HepG2 (cell line): ENCODE data around the gene SELENOT. TPM values are rescaled to one million over a fixed set of nuclear protein-coding genes. Genes with fewer than 3 reads are reported as not detected.

ENCODE experiments used
- ATF7-NPFF ChIP-seq: sonication (generic); formaldehyde crosslinking; IDR thresholded peaks from 2 replicates; pipeline ENCODE4 v1.8.1; 2023; ENCODE audit warnings: mild to moderate bottlenecking, low read depth, missing genetic modification reagents, moderate library complexity
- ETV5 ChIP-seq: IDR thresholded peaks from 2 replicates; pipeline ENCODE4 v1.6.1; 2018; ENCODE audit warnings: missing biosample characterization, missing genetic modification reagents, inconsistent platforms, borderline replicate concordance
- GFI1 ChIP-seq: sonication (generic); formaldehyde crosslinking; IDR thresholded peaks from 2 replicates; pipeline ENCODE4 v1.5.0; 2020; ENCODE audit warnings: missing genetic modification reagents, mild to moderate bottlenecking, borderline replicate concordance
- GTF3A ChIP-seq: sonication (generic); formaldehyde crosslinking; conservative IDR thresholded peaks from 2 replicates; pipeline ENCODE4 v1.4.0; 2020; ENCODE audit warnings: mild to moderate bottlenecking, missing genetic modification reagents
- KDM6A ChIP-seq: IDR thresholded peaks from 2 replicates; pipeline ENCODE4 v1.6.1; 2016; ENCODE audit warnings: low read depth
- MED1 ChIP-seq: sonication (generic); formaldehyde crosslinking; IDR thresholded peaks from 2 replicates; pipeline ENCODE4 v1.4.0; 2020; ENCODE audit warnings: missing genetic modification reagents
- POLR2AphosphoS5 ChIP-seq: IDR thresholded peaks from 2 replicates; pipeline ENCODE4 v1.6.1; 2012; ENCODE audit warnings: low read depth, low read length
- ZFP36 ChIP-seq: fragments of 150-350 bp; IDR thresholded peaks from 2 replicates; pipeline ENCODE4 v1.6.1; 2018; ENCODE audit warnings: borderline replicate concordance, low read length, low read depth; ENCODE audit not compliant: partially characterized antibody
- ZNF383 ChIP-seq: sonication (generic); formaldehyde crosslinking; IDR thresholded peaks from 2 replicates; pipeline ENCODE4 v1.4.0; 2020; ENCODE audit warnings: missing genetic modification reagents, mild to moderate bottlenecking, borderline replicate concordance
- ZNF674 ChIP-seq: sonication (generic); formaldehyde crosslinking; IDR thresholded peaks from 2 replicates; pipeline ENCODE4 v1.5.0; 2020; ENCODE audit warnings: low read depth, mild to moderate bottlenecking, missing genetic modification reagents
- ZNF713 ChIP-seq: sonication (generic); formaldehyde crosslinking; IDR thresholded peaks from 2 replicates; pipeline ENCODE4 v1.4.0; 2020; ENCODE audit warnings: mild to moderate bottlenecking, missing genetic modification reagents
- ZNF746 ChIP-seq: sonication (generic); formaldehyde crosslinking; IDR thresholded peaks from 2 replicates; pipeline ENCODE4 v1.8.0; 2022; ENCODE audit warnings: mild to moderate bottlenecking, missing genetic modification reagents
- polyA plus RNA-seq, 8 experiments: library from polyadenylated mRNA; depleted of rRNA in 3 of 8; stranded (reverse) in 7 of 8; unstranded in 1 of 8; fragments of >200 nt; fragmentation: Illumina TruSeq in 4 of 8; extraction: Trizol in 4 of 8; gene quantifications; 2 replicates each; pipeline versions ENCODE4 v1.2.1 to v1.2.3, GENCODE V29; 2011 to 2016; ENCODE audit warnings: low read depth in 4 of 8, missing spikeins in 1 of 8, mixed read lengths in 1 of 8; ENCODE audit not compliant: insufficient read depth in 1 of 8
- total RNA-seq, 5 experiments: library from RNA; depleted of rRNA; stranded (reverse); fragments of >200 nt; fragmentation: Illumina TruSeq; extraction: Trizol; gene quantifications; 2 replicates each; pipeline ENCODE4 v1.2.3, GENCODE V29; 2016; ENCODE audit warnings: low read depth in 1 of 5
- TF ChIP-seq, protein P1 (sequence below): sonication (generic); formaldehyde crosslinking; IDR thresholded peaks from 2 replicates; pipeline ENCODE4 v1.9.0; 2021; ENCODE audit warnings: missing genetic modification reagents, mild to moderate bottlenecking, borderline replicate concordance
- TF ChIP-seq, protein P2 (sequence below): sonication (generic); formaldehyde crosslinking; IDR thresholded peaks from 2 replicates; pipeline ENCODE4 v1.4.0; 2020; ENCODE audit warnings: mild to moderate bottlenecking, missing genetic modification reagents
- TF ChIP-seq, protein P3 (sequence below): sonication (generic); formaldehyde crosslinking; IDR thresholded peaks from 2 replicates; pipeline ENCODE4 v1.4.0; 2020; ENCODE audit warnings: mild to moderate bottlenecking, missing genetic modification reagents
- TF ChIP-seq, protein P4 (sequence below): sonication (generic); formaldehyde crosslinking; IDR thresholded peaks from 2 replicates; pipeline ENCODE4 v1.4.0; 2020; ENCODE audit warnings: missing genetic modification reagents

SELENOT gene
- total and polyA plus RNA-seq, 2 of the 13 experiments (the other 11 are each of a cell fraction or from before 2014, with no cell fraction given), result 122 to 273 TPM

DNA sequence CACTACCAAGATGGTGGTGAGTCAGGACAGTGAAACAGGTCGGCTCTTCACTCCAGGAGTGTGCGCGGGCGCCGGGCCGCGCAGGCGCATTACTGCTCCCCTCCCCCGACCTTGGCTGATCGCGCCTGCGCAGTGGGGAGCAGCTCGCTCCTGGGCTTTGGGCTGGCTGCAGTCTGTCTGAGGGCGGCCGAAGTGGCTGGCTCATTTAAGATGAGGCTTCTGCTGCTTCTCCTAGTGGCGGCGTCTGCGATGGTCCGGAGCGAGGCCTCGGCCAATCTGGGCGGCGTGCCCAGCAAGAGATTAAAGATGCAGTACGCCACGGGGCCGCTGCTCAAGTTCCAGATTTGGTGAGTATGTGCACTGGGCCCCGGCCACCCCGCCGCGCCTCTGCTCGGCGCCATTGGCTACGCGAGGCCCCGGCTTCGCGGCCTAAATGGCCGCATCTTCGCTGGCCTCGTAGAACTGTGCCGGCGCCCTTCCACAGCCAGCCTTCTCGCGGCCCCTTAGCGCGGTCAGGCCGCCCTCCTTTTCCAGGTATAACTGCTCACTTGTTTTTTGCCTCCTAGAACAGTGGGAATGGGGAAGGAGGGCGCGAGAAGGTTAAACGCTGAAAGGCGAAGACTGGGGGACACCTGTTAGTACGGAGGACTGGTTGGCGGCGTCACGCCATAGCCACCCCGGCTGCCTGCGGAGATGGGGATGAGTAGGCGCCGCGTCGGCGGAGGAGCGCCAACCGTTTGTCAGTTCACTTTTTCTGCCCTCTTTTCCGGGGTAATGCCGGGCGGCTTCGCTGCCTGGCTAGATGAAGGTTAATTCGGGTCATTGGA lies at the start of gene SELENOT (continued):
- TF ChIP-seq ZNF746 (CRISPR knock-in tag) (no peak), ZFP36 (no peak), GTF3A (CRISPR knock-in tag) (no peak), KDM6A (no peak), ETV5 (CRISPR knock-in tag) (no peak), POLR2AphosphoS5 (peak; percentile 98), ATF7-NPFF (CRISPR knock-in tag) (no peak; the same call in 1 of the 2 replicates), MED1 (CRISPR knock-in tag) (peak; percentile 67), GFI1 (peak; percentile 83; the same call in 1 of the 2 replicates), ZNF383 (CRISPR knock-in tag) (no peak), ZNF674 (no peak), ZNF713 (CRISPR knock-in tag) (no peak)
- TF ChIP-seq, protein P1, sequence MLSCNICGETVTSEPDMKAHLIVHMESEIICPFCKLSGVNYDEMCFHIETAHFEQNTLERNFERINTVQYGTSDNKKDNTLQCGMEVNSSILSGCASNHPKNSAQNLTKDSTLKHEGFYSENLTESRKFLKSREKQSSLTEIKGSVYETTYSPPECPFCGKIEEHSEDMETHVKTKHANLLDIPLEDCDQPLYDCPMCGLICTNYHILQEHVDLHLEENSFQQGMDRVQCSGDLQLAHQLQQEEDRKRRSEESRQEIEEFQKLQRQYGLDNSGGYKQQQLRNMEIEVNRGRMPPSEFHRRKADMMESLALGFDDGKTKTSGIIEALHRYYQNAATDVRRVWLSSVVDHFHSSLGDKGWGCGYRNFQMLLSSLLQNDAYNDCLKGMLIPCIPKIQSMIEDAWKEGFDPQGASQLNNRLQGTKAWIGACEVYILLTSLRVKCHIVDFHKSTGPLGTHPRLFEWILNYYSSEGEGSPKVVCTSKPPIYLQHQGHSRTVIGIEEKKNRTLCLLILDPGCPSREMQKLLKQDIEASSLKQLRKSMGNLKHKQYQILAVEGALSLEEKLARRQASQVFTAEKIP, result no peak
- TF ChIP-seq, protein P2, sequence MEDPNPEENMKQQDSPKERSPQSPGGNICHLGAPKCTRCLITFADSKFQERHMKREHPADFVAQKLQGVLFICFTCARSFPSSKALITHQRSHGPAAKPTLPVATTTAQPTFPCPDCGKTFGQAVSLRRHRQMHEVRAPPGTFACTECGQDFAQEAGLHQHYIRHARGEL (CRISPR knock-in tag), result no peak
- TF ChIP-seq, protein P3, sequence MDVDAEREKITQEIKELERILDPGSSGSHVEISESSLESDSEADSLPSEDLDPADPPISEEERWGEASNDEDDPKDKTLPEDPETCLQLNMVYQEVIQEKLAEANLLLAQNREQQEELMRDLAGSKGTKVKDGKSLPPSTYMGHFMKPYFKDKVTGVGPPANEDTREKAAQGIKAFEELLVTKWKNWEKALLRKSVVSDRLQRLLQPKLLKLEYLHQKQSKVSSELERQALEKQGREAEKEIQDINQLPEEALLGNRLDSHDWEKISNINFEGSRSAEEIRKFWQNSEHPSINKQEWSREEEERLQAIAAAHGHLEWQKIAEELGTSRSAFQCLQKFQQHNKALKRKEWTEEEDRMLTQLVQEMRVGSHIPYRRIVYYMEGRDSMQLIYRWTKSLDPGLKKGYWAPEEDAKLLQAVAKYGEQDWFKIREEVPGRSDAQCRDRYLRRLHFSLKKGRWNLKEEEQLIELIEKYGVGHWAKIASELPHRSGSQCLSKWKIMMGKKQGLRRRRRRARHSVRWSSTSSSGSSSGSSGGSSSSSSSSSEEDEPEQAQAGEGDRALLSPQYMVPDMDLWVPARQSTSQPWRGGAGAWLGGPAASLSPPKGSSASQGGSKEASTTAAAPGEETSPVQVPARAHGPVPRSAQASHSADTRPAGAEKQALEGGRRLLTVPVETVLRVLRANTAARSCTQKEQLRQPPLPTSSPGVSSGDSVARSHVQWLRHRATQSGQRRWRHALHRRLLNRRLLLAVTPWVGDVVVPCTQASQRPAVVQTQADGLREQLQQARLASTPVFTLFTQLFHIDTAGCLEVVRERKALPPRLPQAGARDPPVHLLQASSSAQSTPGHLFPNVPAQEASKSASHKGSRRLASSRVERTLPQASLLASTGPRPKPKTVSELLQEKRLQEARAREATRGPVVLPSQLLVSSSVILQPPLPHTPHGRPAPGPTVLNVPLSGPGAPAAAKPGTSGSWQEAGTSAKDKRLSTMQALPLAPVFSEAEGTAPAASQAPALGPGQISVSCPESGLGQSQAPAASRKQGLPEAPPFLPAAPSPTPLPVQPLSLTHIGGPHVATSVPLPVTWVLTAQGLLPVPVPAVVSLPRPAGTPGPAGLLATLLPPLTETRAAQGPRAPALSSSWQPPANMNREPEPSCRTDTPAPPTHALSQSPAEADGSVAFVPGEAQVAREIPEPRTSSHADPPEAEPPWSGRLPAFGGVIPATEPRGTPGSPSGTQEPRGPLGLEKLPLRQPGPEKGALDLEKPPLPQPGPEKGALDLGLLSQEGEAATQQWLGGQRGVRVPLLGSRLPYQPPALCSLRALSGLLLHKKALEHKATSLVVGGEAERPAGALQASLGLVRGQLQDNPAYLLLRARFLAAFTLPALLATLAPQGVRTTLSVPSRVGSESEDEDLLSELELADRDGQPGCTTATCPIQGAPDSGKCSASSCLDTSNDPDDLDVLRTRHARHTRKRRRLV (CRISPR knock-in tag), result no peak
- TF ChIP-seq, protein P4, sequence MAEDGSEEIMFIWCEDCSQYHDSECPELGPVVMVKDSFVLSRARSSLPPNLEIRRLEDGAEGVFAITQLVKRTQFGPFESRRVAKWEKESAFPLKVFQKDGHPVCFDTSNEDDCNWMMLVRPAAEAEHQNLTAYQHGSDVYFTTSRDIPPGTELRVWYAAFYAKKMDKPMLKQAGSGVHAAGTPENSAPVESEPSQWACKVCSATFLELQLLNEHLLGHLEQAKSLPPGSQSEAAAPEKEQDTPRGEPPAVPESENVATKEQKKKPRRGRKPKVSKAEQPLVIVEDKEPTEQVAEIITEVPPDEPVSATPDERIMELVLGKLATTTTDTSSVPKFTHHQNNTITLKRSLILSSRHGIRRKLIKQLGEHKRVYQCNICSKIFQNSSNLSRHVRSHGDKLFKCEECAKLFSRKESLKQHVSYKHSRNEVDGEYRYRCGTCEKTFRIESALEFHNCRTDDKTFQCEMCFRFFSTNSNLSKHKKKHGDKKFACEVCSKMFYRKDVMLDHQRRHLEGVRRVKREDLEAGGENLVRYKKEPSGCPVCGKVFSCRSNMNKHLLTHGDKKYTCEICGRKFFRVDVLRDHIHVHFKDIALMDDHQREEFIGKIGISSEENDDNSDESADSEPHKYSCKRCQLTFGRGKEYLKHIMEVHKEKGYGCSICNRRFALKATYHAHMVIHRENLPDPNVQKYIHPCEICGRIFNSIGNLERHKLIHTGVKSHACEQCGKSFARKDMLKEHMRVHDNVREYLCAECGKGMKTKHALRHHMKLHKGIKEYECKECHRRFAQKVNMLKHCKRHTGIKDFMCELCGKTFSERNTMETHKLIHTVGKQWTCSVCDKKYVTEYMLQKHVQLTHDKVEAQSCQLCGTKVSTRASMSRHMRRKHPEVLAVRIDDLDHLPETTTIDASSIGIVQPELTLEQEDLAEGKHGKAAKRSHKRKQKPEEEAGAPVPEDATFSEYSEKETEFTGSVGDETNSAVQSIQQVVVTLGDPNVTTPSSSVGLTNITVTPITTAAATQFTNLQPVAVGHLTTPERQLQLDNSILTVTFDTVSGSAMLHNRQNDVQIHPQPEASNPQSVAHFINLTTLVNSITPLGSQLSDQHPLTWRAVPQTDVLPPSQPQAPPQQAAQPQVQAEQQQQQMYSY, result no peak; the same call in 1 of the 2 replicates
